Right atrium auricular region (tissue), 2 donors: Measurements from ENCODE around the gene CSGALNACT2. TPM values are rescaled to one million over a fixed set of nuclear protein-coding genes. Genes with fewer than 3 reads are reported as not detected.
"Not testable (repeated sequence)": the region's sequence is repeated elsewhere in the genome, so short reads cannot be mapped to it uniquely, and the experiment has no call there.

ENCODE experiments used
- DNase-seq: peaks from one replicate; pipeline ENCODE4 v3.0.0-alpha.2; 2019; ENCODE audit warnings: low spot score
- H3K27ac ChIP-seq, 2 donors: fragments of 200-600 bp; sonication (generic); 1 replicate in 1 of 2; 2 replicates in 1 of 2; pipeline ENCODE4 v1.5.1; 2016 to 2019
- H3K27me3 ChIP-seq, 2 donors: fragments of 200-600 bp; sonication (generic); one replicate each; pipeline versions ENCODE4 v1.5.1 to v1.6.0; 2017 to 2019
- H3K36me3 ChIP-seq: fragments of 200-600 bp; sonication (generic); one replicate; pipeline ENCODE4 v1.5.1; 2016
- H3K4me1 ChIP-seq, 2 donors: fragments of 200-600 bp; sonication (generic); one replicate each; pipeline versions ENCODE4 v1.5.1 to v1.6.0; 2017 to 2019
- H3K4me3 ChIP-seq, 2 donors: fragments of 200-600 bp; sonication (generic); 1 replicate in 1 of 2; 2 replicates in 1 of 2; pipeline ENCODE4 v1.5.1; 2017 to 2019; ENCODE audit warnings: mild to moderate bottlenecking in 1 of 2, moderate library complexity in 1 of 2
- H3K9me3 ChIP-seq, 2 donors: fragments of 200-600 bp; sonication (generic); one replicate each; pipeline ENCODE4 v1.5.1; 2019
- CTCF ChIP-seq, 2 donors: fragments of 200-600 bp; sonication (generic); IDR thresholded peaks; one replicate each; pipeline ENCODE4 v1.5.1; 2019; ENCODE audit warnings: antibody characterized with exemption in 2 of 2
- total RNA-seq, 2 donors: library from RNA; depleted of rRNA; stranded (reverse); fragments of >200 nt; gene quantifications; one replicate each; pipeline ENCODE4 v1.1.0, GENCODE V29; 2016

CSGALNACT2 gene
- total RNA-seq, 2 donors from 2014 or later: 10.0 to 14.9 TPM

GRCh38 chr10:43093423-43094076 is 44.7 kb upstream of the CSGALNACT2 start:
- no peak for DNase-seq
- H3K36me3 ChIP-seq: no peaks in the 10 kb centered on the region
- H3K27me3 ChIP-seq: no peaks in the 10 kb centered on the region

GRCh38 chr10:43094085-43094484 is 44.2 kb upstream of the CSGALNACT2 start:
- Histone ChIP-seq H3K9me3 (no peaks in the 10 kb centered on the region), H3K4me3 (no peak overlapping the region), H3K27ac (no peak overlapping the region), H3K27me3 (no peaks in the 10 kb centered on the region), H3K4me1 (no peaks in the 10 kb centered on the region), H3K36me3 (no peaks in the 10 kb centered on the region)
- no peak for DNase-seq
- no peak for TF ChIP-seq CTCF (IDR thresholded peaks at IDR 0.05)

More at GRCh38 chr10:43093423-43094076, 44.7 kb upstream of the CSGALNACT2 start:
- Histone ChIP-seq H3K4me3 (no peak overlapping the region), H3K27ac (no peak overlapping the region), H3K9me3 (no peaks in the 10 kb centered on the region), H3K4me1 (no peaks in the 10 kb centered on the region)
- TF ChIP-seq CTCF (IDR thresholded peaks at IDR 0.05): no peak

- not testable (repeated sequence) for H3K4me3 ChIP-seq, H3K27me3 ChIP-seq, H3K9me3 ChIP-seq, H3K36me3 ChIP-seq, H3K4me1 ChIP-seq, DNase-seq, H3K27ac ChIP-seq
Measured at GRCh38 chr10:43099339-43099738, 38.9 kb upstream of the CSGALNACT2 start.

- Histone ChIP-seq H3K36me3 (no peaks in the 10 kb centered on the region), H3K4me3 (no peak overlapping the region), H3K9me3 (no peaks in the 10 kb centered on the region), H3K27ac (no peak overlapping the region), H3K27me3 (no peaks in the 10 kb centered on the region), H3K4me1 (peaks cover 0 to 6% of the 10 kb centered on the region in 2 donors)
- TF ChIP-seq CTCF (IDR thresholded peaks at IDR 0.05): no peak
- DNase-seq: no peak
Measured at GRCh38 chr10:43099928-43100327, 38.3 kb upstream of the CSGALNACT2 start.

GRCh38 chr10:43100366-43100765 is 37.9 kb upstream of the CSGALNACT2 start:
- Histone ChIP-seq H3K27ac (no peak overlapping the region), H3K36me3 (no peaks in the 10 kb centered on the region), H3K9me3 (no peaks in the 10 kb centered on the region), H3K27me3 (no peaks in the 10 kb centered on the region), H3K4me1 (peaks cover 0 to 10% of the 10 kb centered on the region in 2 donors), H3K4me3 (no peak overlapping the region)
- no peak for TF ChIP-seq CTCF (IDR thresholded peaks at IDR 0.05)
- no peak for DNase-seq

GRCh38 chr10:43102063-43102828 is 36.0 kb upstream of the CSGALNACT2 start:
- Histone ChIP-seq H3K27ac (no peak overlapping the region), H3K27me3 (no peaks in the 10 kb centered on the region), H3K9me3 (no peaks in the 10 kb centered on the region), H3K36me3 (no peaks in the 10 kb centered on the region), H3K4me3 (no peak overlapping the region), H3K4me1 (peaks cover 0 to 16% of the 10 kb centered on the region in 2 donors)
- no peak for DNase-seq
- no peak for TF ChIP-seq CTCF (IDR thresholded peaks at IDR 0.05)
